MM.1S (cell line): ENCODE results near the gene FHIT.

Experiments used
- DNase-seq: peaks from one replicate; pipeline ENCODE4 v3.0.0-alpha.2; 2015
- H2AFZ ChIP-seq: fragments of 300-600 bp; sonication (generic); 2 replicates; pipeline ENCODE4 v1.6.0; 2016; ENCODE audit warnings: antibody characterized with exemption, low read length
- H3F3A ChIP-seq: fragments of 300-600 bp; sonication (generic); 2 replicates; pipeline ENCODE4 v1.6.1; 2016; ENCODE audit warnings: mild to moderate bottlenecking, antibody characterized with exemption, low read length, moderate library complexity, mixed read lengths; ENCODE audit not compliant: insufficient read depth
- H3K27ac ChIP-seq: fragments of 300-600 bp; sonication (generic); 2 replicates; pipeline ENCODE4 v1.5.1; 2016; ENCODE audit warnings: mild to moderate bottlenecking, low read length
- H3K27me3 ChIP-seq: fragments of 300-600 bp; sonication (generic); replicated peaks from 2 replicates; pipeline ENCODE4 v1.6.0; 2016; ENCODE audit warnings: low read length; ENCODE audit not compliant: insufficient read depth
- H3K36me3 ChIP-seq: fragments of 300-600 bp; sonication (generic); replicated peaks from 2 replicates; pipeline ENCODE4 v1.6.1; 2016; ENCODE audit warnings: mild to moderate bottlenecking, low read length, mixed read lengths; ENCODE audit not compliant: insufficient read depth
- H3K4me1 ChIP-seq: fragments of 300-600 bp; sonication (generic); 2 replicates; pipeline ENCODE4 v1.6.1; 2016; ENCODE audit warnings: low read length, mixed read lengths
- H3K4me2 ChIP-seq: fragments of 300-600 bp; sonication (generic); 2 replicates; pipeline ENCODE4 v1.6.0; 2016; ENCODE audit warnings: low read depth, low read length
- H3K4me3 ChIP-seq: fragments of 300-600 bp; sonication (generic); 2 replicates; pipeline ENCODE4 v1.5.1; 2016; ENCODE audit warnings: low read length, mixed read lengths
- H3K79me2 ChIP-seq: fragments of 300-600 bp; sonication (generic); 2 replicates; pipeline ENCODE4 v1.6.1; 2016; ENCODE audit warnings: mixed run types, low read length, mixed read lengths
- H3K9ac ChIP-seq: fragments of 300-600 bp; sonication (generic); 2 replicates; pipeline ENCODE4 v1.6.1; 2016; ENCODE audit warnings: low read length, mixed read lengths
- H3K9me2 ChIP-seq: fragments of 300-600 bp; sonication (generic); replicated peaks from 2 replicates; pipeline ENCODE4 v1.6.1; 2016; ENCODE audit warnings: mild to moderate bottlenecking, low read length, mixed read lengths; ENCODE audit not compliant: insufficient read depth
- H3K9me3 ChIP-seq: fragments of 300-600 bp; sonication (generic); replicated peaks from 2 replicates; pipeline ENCODE4 v1.6.1; 2016; ENCODE audit warnings: mild to moderate bottlenecking, low read length, mixed read lengths; ENCODE audit not compliant: insufficient read depth
- H4K20me1 ChIP-seq: fragments of 300-600 bp; sonication (generic); 2 replicates; pipeline ENCODE4 v1.6.1; 2016; ENCODE audit warnings: mild to moderate bottlenecking, low read length, moderate library complexity, mixed read lengths; ENCODE audit not compliant: insufficient read depth
- EZH2 ChIP-seq: fragments of 300-600 bp; sonication (generic); optimal IDR thresholded peaks from 2 replicates; pipeline ENCODE3; 2017; ENCODE audit warnings: low read depth, mild to moderate bottlenecking, antibody characterized with exemption, low read length, mixed read lengths
- EZH2phosphoT487 ChIP-seq: fragments of 300-600 bp; sonication (generic); IDR thresholded peaks from 2 replicates; pipeline ENCODE4 v1.6.1; 2018; ENCODE audit warnings: antibody characterized with exemption, low read length
- TF ChIP-seq, protein P1 (sequence below): fragments of 300-600 bp; sonication (generic); IDR thresholded peaks from 2 replicates; pipeline ENCODE4 v1.5.1; 2016; ENCODE audit warnings: antibody characterized with exemption, low read length, mixed read lengths

FHIT gene

GRCh38 chr3:60553144-60553543 lies 698.1 kb downstream of the FHIT start:
- Histone ChIP-seq H3K27ac (no peak overlapping the region), H3K9me3 (no peaks in the 10 kb centered on the region), H3K9ac (no peak overlapping the region), H3F3A (no peaks in the 10 kb centered on the region; the same call in 1 of the 2 replicates), H2AFZ (no peak overlapping the region), H3K79me2 (no peaks in the 10 kb centered on the region), H4K20me1 (no peaks in the 10 kb centered on the region), H3K4me3 (no peak overlapping the region), H3K9me2 (no peaks in the 10 kb centered on the region), H3K4me1 (peaks cover 12% of the 10 kb centered on the region), H3K4me2 (no peak overlapping the region), H3K27me3 (no peaks in the 10 kb centered on the region), H3K36me3 (no peaks in the 10 kb centered on the region)
- no peak for DNase-seq
- TF ChIP-seq EZH2 (no peak), EZH2phosphoT487 (no peak)
- TF ChIP-seq, protein P1, sequence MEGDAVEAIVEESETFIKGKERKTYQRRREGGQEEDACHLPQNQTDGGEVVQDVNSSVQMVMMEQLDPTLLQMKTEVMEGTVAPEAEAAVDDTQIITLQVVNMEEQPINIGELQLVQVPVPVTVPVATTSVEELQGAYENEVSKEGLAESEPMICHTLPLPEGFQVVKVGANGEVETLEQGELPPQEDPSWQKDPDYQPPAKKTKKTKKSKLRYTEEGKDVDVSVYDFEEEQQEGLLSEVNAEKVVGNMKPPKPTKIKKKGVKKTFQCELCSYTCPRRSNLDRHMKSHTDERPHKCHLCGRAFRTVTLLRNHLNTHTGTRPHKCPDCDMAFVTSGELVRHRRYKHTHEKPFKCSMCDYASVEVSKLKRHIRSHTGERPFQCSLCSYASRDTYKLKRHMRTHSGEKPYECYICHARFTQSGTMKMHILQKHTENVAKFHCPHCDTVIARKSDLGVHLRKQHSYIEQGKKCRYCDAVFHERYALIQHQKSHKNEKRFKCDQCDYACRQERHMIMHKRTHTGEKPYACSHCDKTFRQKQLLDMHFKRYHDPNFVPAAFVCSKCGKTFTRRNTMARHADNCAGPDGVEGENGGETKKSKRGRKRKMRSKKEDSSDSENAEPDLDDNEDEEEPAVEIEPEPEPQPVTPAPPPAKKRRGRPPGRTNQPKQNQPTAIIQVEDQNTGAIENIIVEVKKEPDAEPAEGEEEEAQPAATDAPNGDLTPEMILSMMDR: no peak

GRCh38 chr3:60552581-60552980 lies 698.7 kb downstream of the FHIT start:
- Histone ChIP-seq H3K27ac (no peak overlapping the region), H3K4me2 (no peak overlapping the region), H2AFZ (no peak overlapping the region), H3K9me3 (no peaks in the 10 kb centered on the region), H4K20me1 (no peaks in the 10 kb centered on the region), H3K36me3 (no peaks in the 10 kb centered on the region), H3K4me1 (peaks cover 12% of the 10 kb centered on the region), H3K9ac (no peak overlapping the region), H3K79me2 (no peaks in the 10 kb centered on the region), H3K27me3 (no peaks in the 10 kb centered on the region), H3K9me2 (no peaks in the 10 kb centered on the region), H3F3A (no peaks in the 10 kb centered on the region; the same call in 1 of the 2 replicates), H3K4me3 (no peak overlapping the region)
- TF ChIP-seq EZH2phosphoT487: no peak
- no peak for TF ChIP-seq EZH2
- TF ChIP-seq, protein P1: no peak
- DNase-seq: no peak

DNA sequence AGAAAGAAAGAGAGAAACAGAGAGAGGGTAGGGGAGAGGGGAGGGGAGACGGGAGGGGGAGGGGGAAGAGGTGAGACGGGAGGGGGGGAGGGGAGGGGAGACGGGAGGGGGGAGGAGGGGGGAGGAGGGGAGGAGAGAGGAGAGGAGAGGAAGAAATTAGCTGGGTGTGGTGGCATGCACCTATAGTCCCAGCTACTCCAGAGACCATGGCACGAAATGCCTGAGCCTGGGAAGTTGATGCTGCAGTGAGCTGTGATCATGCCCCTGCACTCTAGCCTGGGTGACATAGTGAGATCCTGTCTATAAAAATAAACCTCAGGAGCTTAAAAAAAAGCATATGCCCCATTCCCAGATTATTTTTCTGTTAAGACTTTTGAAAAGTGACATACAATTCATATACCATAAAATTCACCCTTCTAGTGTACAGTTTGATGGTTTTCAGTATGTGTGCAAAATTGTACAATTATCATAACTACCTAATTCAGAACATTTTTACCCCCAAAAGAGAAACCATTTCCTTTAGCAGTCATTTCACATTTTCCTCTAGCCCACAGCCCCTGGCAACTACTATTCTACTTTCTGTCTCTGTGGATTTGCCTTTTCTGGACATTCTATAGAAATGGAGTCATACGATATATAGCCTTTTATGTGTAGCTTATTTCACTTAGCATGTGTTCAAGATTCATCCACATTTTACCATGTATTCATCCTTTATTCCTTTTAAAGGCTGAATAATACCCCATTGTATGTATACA lies 699.6 kb downstream of the FHIT start:
- Histone ChIP-seq H3F3A (no peaks in the 10 kb centered on the region; the same call in 1 of the 2 replicates), H3K27me3 (no peaks in the 10 kb centered on the region), H4K20me1 (no peaks in the 10 kb centered on the region), H3K4me1 (peaks cover 12% of the 10 kb centered on the region), H3K9ac (no peak overlapping the region), H3K4me2 (no peak overlapping the region), H3K9me2 (no peaks in the 10 kb centered on the region), H3K79me2 (no peaks in the 10 kb centered on the region), H3K27ac (no peak overlapping the region), H3K36me3 (no peaks in the 10 kb centered on the region), H3K4me3 (no peak overlapping the region), H2AFZ (no peak overlapping the region), H3K9me3 (no peaks in the 10 kb centered on the region)
- no peak for TF ChIP-seq EZH2
- TF ChIP-seq EZH2phosphoT487: no peak
- TF ChIP-seq, protein P1: no peak
- DNase-seq: no peak
